SK-N-MC (cell line): ENCODE measurements around the gene PLA2G10.
A peak's percentile ranks its signal among the peaks of the same experiment; 100 is the strongest.

Experiments
- DNase-seq: peaks from one replicate; pipeline ENCODE4 v3.0.0-alpha.2; 2011; ENCODE audit warnings: low read depth, low spot score
- H3K27ac ChIP-seq: fragments of 200-600 bp; sonication (generic); 2 replicates; pipeline ENCODE4 v1.5.1; 2016; ENCODE audit warnings: mixed run types
- H3K36me3 ChIP-seq: fragments of 200-600 bp; sonication (generic); 2 replicates; pipeline ENCODE4 v1.6.1; 2017; ENCODE audit warnings: antibody characterized with exemption, low read length, mixed read lengths; ENCODE audit not compliant: insufficient read depth
- H3K4me3 ChIP-seq: fragments of 200-600 bp; sonication (generic); 2 replicates; pipeline ENCODE4 v1.5.1; 2016
- H3K9ac ChIP-seq: fragments of 200-600 bp; sonication (generic); 2 replicates; pipeline ENCODE4 v1.8.0; 2017; ENCODE audit warnings: mixed run types, mixed read lengths; ENCODE audit not compliant: insufficient read length
- H3K9me3 ChIP-seq: fragments of 200-600 bp; sonication (generic); 2 replicates; pipeline ENCODE4 v1.6.1; 2017; ENCODE audit warnings: low read depth, mild to moderate bottlenecking, antibody characterized with exemption, low read length, moderate library complexity, mixed read lengths
- EZH2 ChIP-seq: fragments of 200-600 bp; sonication (generic); IDR thresholded peaks from one replicate; pipeline ENCODE4 v1.6.1; 2017; ENCODE audit warnings: antibody characterized with exemption
- FOXP2 ChIP-seq: optimal IDR thresholded peaks from 2 replicates; pipeline ENCODE3; 2011; ENCODE audit warnings: mild to moderate bottlenecking, moderate library complexity; ENCODE audit not compliant: insufficient read depth; ENCODE audit errors: extremely low read length, control extremely low read depth
- POLR2AphosphoS5 ChIP-seq: IDR thresholded peaks from 2 replicates; pipeline ENCODE4 v1.6.1; 2012; ENCODE audit warnings: mild to moderate bottlenecking, low read depth, low read length, borderline replicate concordance

PLA2G10 gene

DNA sequence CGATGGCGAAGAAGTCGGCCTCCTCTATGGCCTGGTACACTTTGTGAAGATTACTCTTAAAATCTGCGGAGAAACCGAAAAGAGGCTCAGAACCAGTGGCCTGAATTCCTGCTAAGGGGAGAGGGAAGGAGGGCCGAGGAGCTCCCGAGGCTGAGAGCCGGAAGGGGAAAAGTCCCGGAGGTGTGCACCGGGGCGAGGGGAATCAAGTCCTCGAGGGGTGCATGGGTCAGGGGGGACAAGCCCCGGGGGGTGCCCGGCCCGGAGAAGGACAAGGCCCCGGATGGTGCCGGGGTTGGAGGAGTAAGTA, 64.5 kb downstream of the PLA2G10 start:
- DNase-seq, result no peak
- TF ChIP-seq EZH2 (no peak), FOXP2 (no peak), POLR2AphosphoS5 (no peak)
- H3K9ac ChIP-seq, result peak overlapping the region; percentile 85
- peak overlapping the region; percentile 93 for H3K4me3 ChIP-seq
- H3K9me3 ChIP-seq, result no peaks in the 10 kb centered on the region
- H3K36me3 ChIP-seq, result peaks cover 32% of the 10 kb centered on the region
- H3K27ac ChIP-seq, result peak overlapping the region; percentile 88

DNA sequence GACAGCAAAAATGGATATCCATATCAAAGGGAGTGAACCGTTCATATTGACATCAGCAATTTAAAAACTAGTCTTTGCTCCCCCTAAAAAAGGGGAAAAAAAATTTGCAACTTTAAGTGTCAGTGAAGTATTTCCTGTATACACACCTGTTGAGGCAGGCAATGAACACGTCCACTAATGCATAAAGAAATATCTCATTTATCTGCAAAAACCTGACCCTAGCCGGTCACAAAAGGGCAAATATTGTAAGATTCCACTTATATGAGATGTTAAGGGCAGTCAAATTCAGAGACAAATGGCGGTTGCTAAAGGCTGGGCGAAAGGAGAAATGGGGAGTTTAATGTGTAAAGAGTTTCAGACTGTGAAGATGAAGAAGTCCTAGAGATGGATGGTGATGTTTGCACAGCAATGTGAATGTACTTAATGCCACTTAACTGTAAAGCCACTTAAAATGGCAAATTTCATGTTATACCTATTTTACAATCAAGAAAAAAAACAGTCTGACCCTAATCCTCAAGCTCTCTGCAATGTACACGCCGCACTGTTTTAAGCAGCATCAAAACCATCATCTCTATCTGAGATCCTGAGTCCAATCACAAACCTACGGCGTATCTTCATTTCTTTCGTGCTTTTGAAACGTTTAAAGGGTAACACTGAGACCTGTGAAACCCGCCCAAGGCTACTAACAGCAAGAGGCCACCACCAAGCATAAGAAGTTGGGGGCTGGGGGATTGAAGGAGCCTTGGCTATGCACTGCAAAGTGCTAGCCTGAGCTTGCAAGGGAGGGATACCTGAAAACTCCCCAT, 65.1 kb downstream of the PLA2G10 start:
- H3K9me3 ChIP-seq, result no peaks in the 10 kb centered on the region
- H3K9ac ChIP-seq, result peak overlapping the region; percentile 85
- TF ChIP-seq POLR2AphosphoS5 (no peak), FOXP2 (no peak)
- peaks cover 36% of the 10 kb centered on the region for H3K36me3 ChIP-seq
- DNase-seq, result no peak
- peak overlapping the region; percentile 88; the same call in 1 of the 2 replicates for H3K27ac ChIP-seq
- H3K4me3 ChIP-seq, result peak overlapping the region; percentile 93

DNA sequence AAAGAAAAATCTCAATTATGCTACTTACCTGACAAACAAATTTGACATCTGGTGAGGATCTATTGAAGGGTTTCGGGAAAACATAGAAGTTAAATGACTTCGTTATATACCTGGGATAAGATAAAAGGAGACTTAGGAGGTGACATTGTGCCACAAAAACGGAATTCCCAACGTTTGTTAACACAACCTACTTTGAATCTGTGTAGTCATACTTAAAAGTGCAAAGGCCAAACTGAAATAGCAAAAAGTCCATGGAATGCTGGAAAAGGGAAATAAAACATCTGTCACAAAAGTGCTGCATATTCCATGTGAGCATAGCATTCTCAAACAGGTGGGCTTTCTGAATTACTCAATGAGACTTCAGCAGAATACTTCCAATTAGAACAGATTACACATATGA, 67.0 kb downstream of the PLA2G10 start:
- no peak overlapping the region for H3K27ac ChIP-seq
- no peak for DNase-seq
- no peak overlapping the region for H3K4me3 ChIP-seq
- no peaks in the 10 kb centered on the region for H3K9me3 ChIP-seq
- H3K36me3 ChIP-seq, result peaks cover 39% of the 10 kb centered on the region
- no peak overlapping the region for H3K9ac ChIP-seq
- no peak for TF ChIP-seq FOXP2
- no peak for TF ChIP-seq POLR2AphosphoS5
- TF ChIP-seq EZH2, result no peak
